Gastrocnemius medialis (tissue), 4 donors: ENCODE data around the gene VARS1.
"Not testable (repeated sequence)": the region's sequence is repeated elsewhere in the genome, so short reads cannot be mapped to it uniquely, and the experiment has no call there.

Experiments used
- POLR2A ChIP-seq, 2 donors: fragments of 450-650 bp; IDR thresholded peaks; one replicate each; pipeline ENCODE4 v1.6.1; 2017; ENCODE audit warnings: antibody characterized with exemption in 2 of 2, mild to moderate bottlenecking in 2 of 2, moderate library complexity in 2 of 2
- TF ChIP-seq, protein P1 (sequence below), 5 experiments: fragments of 450-650 bp in 3 of 5; fragments of 200-600 bp in 2 of 5; sonication (generic) in 2 of 5; IDR thresholded peaks in 4 of 5; conservative IDR thresholded peaks in 1 of 5; 1 replicate in 4 of 5; 2 replicates in 1 of 5; pipeline ENCODE4 v1.5.1; 2016 to 2019; ENCODE audit warnings: antibody characterized with exemption in 5 of 5, mild to moderate bottlenecking in 3 of 5, moderate library complexity in 3 of 5

- not testable (repeated sequence) for TF ChIP-seq POLR2A (IDR thresholded peaks at IDR 0.05)
- TF ChIP-seq, protein P1, sequence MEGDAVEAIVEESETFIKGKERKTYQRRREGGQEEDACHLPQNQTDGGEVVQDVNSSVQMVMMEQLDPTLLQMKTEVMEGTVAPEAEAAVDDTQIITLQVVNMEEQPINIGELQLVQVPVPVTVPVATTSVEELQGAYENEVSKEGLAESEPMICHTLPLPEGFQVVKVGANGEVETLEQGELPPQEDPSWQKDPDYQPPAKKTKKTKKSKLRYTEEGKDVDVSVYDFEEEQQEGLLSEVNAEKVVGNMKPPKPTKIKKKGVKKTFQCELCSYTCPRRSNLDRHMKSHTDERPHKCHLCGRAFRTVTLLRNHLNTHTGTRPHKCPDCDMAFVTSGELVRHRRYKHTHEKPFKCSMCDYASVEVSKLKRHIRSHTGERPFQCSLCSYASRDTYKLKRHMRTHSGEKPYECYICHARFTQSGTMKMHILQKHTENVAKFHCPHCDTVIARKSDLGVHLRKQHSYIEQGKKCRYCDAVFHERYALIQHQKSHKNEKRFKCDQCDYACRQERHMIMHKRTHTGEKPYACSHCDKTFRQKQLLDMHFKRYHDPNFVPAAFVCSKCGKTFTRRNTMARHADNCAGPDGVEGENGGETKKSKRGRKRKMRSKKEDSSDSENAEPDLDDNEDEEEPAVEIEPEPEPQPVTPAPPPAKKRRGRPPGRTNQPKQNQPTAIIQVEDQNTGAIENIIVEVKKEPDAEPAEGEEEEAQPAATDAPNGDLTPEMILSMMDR (IDR thresholded peaks at IDR 0.05 in 4 of 5, conservative IDR thresholded peaks at IDR 0.05 in 1 of 5): not testable (repeated sequence)
Measured at GRCh38 chr6:31823592-31824196, 28.1 kb upstream of the VARS1 start.
